Measurements from ENCODE around the gene PTER.

PTER gene, protein sequence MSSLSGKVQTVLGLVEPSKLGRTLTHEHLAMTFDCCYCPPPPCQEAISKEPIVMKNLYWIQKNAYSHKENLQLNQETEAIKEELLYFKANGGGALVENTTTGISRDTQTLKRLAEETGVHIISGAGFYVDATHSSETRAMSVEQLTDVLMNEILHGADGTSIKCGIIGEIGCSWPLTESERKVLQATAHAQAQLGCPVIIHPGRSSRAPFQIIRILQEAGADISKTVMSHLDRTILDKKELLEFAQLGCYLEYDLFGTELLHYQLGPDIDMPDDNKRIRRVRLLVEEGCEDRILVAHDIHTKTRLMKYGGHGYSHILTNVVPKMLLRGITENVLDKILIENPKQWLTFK

DNA sequence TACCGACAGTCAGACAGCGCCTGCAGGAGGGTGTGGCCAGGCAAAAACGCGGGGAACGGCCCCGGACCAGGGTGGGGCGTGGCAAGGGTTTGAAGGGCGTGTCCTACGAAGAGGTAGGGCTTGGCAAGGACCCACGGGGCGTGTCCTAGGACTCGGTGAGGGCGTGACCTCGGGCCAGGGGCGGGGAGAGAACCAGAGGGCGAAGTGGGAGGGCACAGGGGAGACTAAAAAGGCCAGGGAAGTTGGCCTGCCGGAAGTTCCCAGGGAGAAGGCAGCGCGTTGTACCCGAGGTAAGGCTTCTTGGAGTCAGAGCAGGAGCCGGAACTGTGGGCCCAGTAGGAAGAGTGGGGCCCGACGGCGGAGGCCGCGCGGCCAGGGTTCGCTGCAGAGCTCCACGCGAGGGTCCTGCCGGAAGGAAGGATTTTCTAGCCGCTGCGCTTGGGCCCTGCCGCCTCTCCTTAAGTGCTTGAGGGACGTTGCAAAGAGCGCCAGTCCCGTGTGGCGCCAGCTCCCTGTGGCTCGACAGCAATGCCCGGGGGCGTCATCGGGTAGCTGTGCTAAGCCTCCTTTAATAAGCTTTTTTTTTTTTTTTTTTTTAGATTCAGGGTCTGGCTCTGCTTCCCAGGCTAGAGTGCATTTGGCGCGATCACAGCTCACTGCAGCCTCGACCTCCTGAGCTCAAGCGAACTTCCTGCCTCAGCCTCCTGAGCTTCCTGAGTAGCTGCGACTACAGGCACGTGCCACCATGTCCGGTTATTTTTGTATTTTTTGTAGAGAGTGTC is at the start of gene PTER:
Gene PTER (plus strand): TSS at position 253 of the 782 bp plus-strand sequence. CDS start 47,375 bp downstream, outside the sequence.
- Mint-ChIP-seq H3K9me3 (no peaks in the 10 kb centered on the region), H3K4me3 (peak within 1 kb of the TSS; percentile 91), H3K4me1 (peaks cover 48% of the 10 kb centered on the region), H3K36me3 (ENCODE audit: low read depth) (peaks cover 35% of the 10 kb centered on the region), H3K27ac (peak within 1 kb of the TSS; percentile 91), H3K27me3 (no peaks in the 10 kb centered on the region)
- ATAC-seq, result peak; percentile 97
- peak; percentile 99 for DNase-seq

DNA sequence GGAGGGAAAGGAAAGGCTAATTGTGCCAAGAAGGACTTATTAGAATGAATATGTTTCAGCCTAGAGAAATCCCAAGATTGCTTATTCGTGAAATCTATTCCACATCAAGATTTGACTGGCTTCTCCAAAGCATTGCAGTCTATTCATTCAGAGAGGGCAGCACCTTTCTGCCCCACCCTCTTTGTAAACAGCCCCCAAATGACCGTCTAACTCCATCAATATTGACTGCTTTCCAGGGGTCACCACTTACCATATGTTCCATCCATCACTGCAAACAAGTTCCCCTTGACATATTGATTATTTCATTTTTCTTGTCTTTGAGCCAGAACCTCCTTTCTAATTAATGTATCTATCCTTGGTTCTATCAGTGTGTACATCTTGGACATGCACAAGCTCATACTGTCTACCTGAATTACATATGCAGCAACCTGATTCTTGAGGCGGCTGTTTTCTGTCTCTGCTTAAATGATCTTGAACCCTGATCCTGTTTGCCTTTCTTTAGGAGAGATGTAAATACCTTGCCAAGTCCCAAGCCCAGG is 44.2 kb upstream of the PTER start:
- Mint-ChIP-seq H3K36me3 (ENCODE audit: low read depth) (no peaks in the 10 kb centered on the region), H3K27me3 (peaks cover 4% of the 10 kb centered on the region), H3K4me3 (no peak overlapping the region), H3K4me1 (no peaks in the 10 kb centered on the region), H3K27ac (no peak overlapping the region), H3K9me3 (no peaks in the 10 kb centered on the region)
- ATAC-seq (no peak), DNase-seq (no peak)

DNA sequence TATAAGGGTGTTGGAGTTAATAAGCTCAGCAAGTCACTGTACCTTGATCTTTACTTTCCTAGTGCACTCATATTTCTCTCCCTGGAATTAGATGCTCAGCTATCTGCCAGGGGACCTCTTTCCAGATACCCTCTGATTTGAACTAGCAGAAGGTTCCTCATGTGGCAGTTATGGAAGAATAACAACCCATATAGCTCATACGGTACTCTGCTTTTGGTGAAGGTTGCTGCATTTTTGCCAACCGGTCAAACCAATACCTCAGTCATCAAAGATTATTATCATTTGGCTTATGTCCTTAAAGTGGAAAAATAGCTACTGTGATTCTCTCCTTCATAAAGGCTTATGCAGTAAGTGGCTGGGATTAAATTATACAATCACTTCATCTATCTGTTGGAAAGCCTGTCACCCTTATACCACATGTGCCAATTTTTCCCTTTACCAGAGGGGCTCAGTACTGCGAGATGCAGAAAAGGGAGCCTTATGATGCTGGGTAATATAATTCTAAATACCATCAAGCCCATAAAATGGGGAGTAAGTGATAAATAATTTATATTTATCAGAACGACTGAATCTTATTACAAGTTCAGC is 43.4 kb upstream of the PTER start:
- H3K4me3 Mint-ChIP-seq, result no peak overlapping the region
- ATAC-seq (no peak), DNase-seq (no peak)
- H3K27me3 Mint-ChIP-seq, result peaks cover 4% of the 10 kb centered on the region
- no peaks in the 10 kb centered on the region for H3K36me3 Mint-ChIP-seq (ENCODE audit: low read depth)
- no peak overlapping the region for H3K27ac Mint-ChIP-seq
- H3K4me1 Mint-ChIP-seq, result no peaks in the 10 kb centered on the region
- no peaks in the 10 kb centered on the region for H3K9me3 Mint-ChIP-seq

DNA sequence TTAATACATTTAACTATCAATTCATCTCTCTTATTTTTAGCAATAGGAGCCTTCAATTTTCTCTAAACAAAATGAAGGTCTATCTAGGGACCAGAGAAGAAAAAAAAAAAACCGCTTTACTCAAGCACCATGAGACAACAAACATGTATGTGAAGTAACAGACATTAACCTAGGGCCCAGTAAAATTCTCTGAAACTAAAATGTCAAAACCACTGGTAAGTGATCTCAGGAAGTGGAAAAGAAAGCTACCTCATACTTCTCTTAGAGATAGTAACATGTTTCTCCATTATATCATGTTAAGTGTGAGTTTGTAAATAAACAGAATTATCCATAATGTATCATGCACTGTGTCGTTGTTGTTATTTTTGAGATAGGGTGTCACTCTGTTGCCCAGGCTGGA is 35.4 kb upstream of the PTER start:
- Mint-ChIP-seq H3K36me3 (ENCODE audit: low read depth) (no peaks in the 10 kb centered on the region), H3K4me1 (peaks cover 5% of the 10 kb centered on the region), H3K9me3 (no peaks in the 10 kb centered on the region), H3K27ac (no peak overlapping the region), H3K4me3 (no peak overlapping the region), H3K27me3 (no peaks in the 10 kb centered on the region)
- DNase-seq (no peak), ATAC-seq (no peak)

DNA sequence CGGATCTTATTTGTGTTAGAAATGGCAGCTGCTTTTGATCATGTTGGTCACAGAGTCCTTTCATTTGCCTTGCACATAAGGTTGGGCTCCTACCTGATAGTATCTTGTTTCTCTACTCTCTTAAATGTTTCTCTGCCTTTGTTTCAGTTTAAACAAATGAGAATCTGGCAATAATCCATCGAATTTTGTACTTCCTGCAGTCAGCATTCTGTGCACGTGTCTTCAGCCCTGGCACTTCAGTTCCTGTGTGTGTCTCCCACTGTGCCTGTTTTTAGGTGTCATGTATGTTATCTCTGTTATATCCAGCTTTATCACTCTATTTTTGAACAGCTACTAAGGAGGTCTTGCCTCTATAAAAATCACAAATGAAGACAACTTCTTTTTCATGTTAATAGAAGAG is 28.4 kb upstream of the PTER start:
- no peaks in the 10 kb centered on the region for H3K36me3 Mint-ChIP-seq (ENCODE audit: low read depth)
- H3K4me3 Mint-ChIP-seq, result no peak overlapping the region
- H3K27ac Mint-ChIP-seq, result no peak overlapping the region
- ATAC-seq (no peak), DNase-seq (no peak)
- H3K4me1 Mint-ChIP-seq, result peaks cover 4% of the 10 kb centered on the region
- H3K27me3 Mint-ChIP-seq, result peaks cover 11% of the 10 kb centered on the region
- H3K9me3 Mint-ChIP-seq, result no peaks in the 10 kb centered on the region

DNA sequence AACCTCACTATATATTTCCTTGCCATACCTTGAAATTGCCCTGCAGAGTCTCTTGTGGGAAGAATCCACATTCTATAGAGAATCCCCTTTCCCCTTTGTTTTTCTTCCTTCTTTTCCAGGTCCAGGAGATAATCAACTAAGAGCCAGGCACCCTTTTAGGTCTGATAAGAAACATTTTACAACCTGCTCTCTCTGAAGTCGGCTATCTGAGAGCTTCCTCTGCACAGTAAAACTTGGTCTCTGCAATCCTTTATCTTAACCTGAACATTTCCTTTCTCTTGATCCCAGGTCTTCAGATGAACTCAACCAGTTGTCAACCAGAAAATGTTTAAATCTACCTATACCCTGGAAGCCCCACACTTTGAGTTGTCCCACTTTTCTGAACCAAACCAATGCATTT is 19.5 kb upstream of the PTER start:
- Mint-ChIP-seq H3K9me3 (no peaks in the 10 kb centered on the region), H3K4me1 (no peaks in the 10 kb centered on the region), H3K27ac (no peak overlapping the region), H3K36me3 (ENCODE audit: low read depth) (no peaks in the 10 kb centered on the region), H3K27me3 (peaks cover 9% of the 10 kb centered on the region), H3K4me3 (no peak overlapping the region)
- DNase-seq, result no peak
- no peak for ATAC-seq

DNA sequence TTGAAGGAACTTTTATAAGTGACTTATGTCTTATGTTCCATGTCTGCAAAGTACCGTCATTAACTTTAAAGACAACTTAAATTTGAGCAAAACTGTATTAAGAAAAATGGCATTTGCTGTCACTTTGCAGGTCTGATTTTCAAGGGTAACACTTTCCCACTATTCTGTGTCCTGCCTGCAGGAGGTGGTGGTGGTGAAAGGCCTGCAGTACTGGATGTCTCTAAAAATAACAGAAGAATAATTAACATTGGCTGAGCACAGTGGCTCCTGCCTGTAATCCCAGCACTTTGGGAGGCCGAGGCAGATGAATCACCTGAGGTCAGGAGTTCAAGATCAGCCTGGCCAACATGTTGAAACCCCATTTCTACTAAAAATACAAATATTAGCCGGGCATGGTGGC is 13.2 kb upstream of the PTER start:
- peaks cover 9% of the 10 kb centered on the region for H3K27me3 Mint-ChIP-seq
- DNase-seq (no peak), ATAC-seq (no peak)
- no peaks in the 10 kb centered on the region for H3K36me3 Mint-ChIP-seq (ENCODE audit: low read depth)
- H3K27ac Mint-ChIP-seq, result no peak overlapping the region
- H3K9me3 Mint-ChIP-seq, result peaks cover 4% of the 10 kb centered on the region
- H3K4me1 Mint-ChIP-seq, result no peaks in the 10 kb centered on the region
- no peak overlapping the region for H3K4me3 Mint-ChIP-seq

DNA sequence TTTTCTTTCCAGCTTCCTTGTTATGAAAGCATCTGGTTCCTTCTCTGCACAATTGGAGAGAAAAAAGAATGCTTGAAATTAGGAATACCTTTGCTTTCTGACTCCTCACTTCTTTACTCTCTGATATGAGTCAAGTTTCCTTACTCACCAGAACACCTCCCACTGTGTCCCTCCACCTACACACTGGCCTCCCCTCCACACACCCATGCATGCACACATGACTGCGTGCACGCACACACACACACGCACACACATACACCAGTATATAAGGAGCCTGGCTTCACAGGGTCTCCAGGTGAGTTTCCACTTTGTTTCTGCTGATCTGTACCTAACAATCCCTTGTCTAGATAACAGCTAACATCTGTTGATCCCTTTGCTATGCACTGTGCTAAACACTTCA is 11.4 kb upstream of the PTER start:
- no peaks in the 10 kb centered on the region for H3K36me3 Mint-ChIP-seq (ENCODE audit: low read depth)
- no peak overlapping the region for H3K27ac Mint-ChIP-seq
- H3K27me3 Mint-ChIP-seq, result peaks cover 6% of the 10 kb centered on the region
- ATAC-seq (no peak), DNase-seq (no peak)
- H3K4me3 Mint-ChIP-seq, result no peak overlapping the region
- H3K4me1 Mint-ChIP-seq, result no peaks in the 10 kb centered on the region
- H3K9me3 Mint-ChIP-seq, result peaks cover 4% of the 10 kb centered on the region

DNA sequence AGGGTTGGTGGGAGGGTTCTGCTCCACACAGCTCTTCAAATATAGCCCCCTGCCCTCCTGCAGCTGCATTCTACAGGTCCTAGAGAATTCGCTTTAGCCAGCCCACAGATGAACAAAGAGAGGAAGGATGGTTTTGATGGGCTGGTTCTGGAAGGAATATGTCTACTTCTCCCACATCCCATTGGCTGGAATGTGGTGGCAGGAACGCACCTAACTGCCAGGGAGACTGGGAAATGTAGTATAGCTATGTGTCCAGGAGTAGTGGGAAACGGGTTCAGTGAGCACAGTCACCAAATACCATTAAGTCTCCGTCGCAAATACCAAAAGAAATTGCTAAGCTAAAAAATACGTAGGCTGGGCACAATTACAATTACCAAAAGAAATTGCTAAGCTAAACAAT is 7.3 kb upstream of the PTER start:
- no peak overlapping the region for H3K27ac Mint-ChIP-seq
- H3K9me3 Mint-ChIP-seq, result peaks cover 4% of the 10 kb centered on the region
- H3K4me3 Mint-ChIP-seq, result no peak overlapping the region
- H3K36me3 Mint-ChIP-seq (ENCODE audit: low read depth), result no peaks in the 10 kb centered on the region
- DNase-seq (no peak), ATAC-seq (no peak)
- no peaks in the 10 kb centered on the region for H3K4me1 Mint-ChIP-seq
- H3K27me3 Mint-ChIP-seq, result no peaks in the 10 kb centered on the region

DNA sequence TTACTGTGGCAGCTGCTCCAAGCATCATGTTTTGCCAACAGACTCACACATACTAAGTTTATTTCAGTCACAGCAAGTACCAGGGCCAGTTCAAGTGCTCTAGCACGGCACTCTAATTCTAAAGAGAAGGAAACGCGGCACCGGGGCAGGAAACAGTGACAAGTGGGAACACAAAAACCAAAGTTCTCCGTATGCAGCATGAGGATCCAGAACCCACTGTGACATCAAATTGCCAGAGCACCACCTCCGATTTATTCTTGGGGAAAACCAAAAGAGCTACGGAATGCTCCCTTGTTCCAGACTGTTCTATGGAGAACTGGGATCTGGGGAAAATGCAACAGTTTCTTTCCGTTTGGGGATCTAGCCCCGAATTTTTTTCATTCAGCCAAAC is 448 bp upstream of the PTER start:
- Mint-ChIP-seq H3K27me3 (no peaks in the 10 kb centered on the region), H3K9me3 (no peaks in the 10 kb centered on the region), H3K4me3 (peak overlapping the region; percentile 91), H3K36me3 (ENCODE audit: low read depth) (peaks cover 31% of the 10 kb centered on the region), H3K27ac (peak overlapping the region; percentile 91), H3K4me1 (peaks cover 43% of the 10 kb centered on the region)
- DNase-seq (peak; percentile 17), ATAC-seq (peak; percentile 2)

DNA sequence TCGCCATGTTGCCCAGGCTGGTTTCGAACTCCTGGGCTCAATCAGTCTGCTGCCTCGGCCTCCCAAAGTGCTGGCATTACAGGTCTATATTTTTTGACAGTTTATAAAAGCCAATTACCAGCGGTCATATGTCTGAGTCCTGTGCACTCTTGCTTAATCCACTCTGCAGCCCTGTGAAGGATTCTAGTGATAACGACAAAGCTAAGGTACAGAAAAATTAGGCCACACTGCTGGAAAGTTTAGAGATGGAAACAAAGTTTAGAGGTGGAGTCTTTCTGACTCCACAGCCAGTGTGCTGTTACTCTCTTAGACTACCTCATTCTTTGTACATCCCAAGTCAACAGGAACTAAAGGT is 707 bp downstream of the PTER start:
- peak overlapping the region; percentile 91 for H3K27ac Mint-ChIP-seq
- peaks cover 35% of the 10 kb centered on the region for H3K36me3 Mint-ChIP-seq (ENCODE audit: low read depth)
- no peak for ATAC-seq
- no peaks in the 10 kb centered on the region for H3K27me3 Mint-ChIP-seq
- peak overlapping the region; percentile 91 for H3K4me3 Mint-ChIP-seq
- no peaks in the 10 kb centered on the region for H3K9me3 Mint-ChIP-seq
- no peak for DNase-seq
- H3K4me1 Mint-ChIP-seq, result peaks cover 51% of the 10 kb centered on the region

DNA sequence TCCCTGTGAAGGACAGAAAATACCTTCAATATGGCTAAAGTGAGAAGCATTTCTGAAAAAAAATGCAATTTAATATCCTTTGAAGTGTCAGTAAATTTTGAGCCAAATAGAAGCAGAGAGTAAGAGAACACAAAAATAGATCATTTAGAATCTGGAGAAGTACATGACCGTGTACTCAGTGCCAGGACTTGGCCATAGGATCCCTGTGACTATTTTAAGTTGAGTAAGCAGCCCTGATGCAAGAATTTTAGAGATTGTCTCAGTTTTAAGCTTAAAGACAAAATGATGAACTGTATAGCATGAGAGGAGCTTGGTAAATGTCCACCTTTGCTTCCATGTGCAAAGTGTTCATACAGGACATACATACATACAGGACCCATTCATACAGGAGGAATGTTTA is 2.5 kb downstream of the PTER start:
- H3K27me3 Mint-ChIP-seq, result no peaks in the 10 kb centered on the region
- ATAC-seq, result no peak
- H3K9me3 Mint-ChIP-seq, result no peaks in the 10 kb centered on the region
- DNase-seq, result no peak
- peak overlapping the region; percentile 71 for H3K27ac Mint-ChIP-seq
- peaks cover 44% of the 10 kb centered on the region for H3K36me3 Mint-ChIP-seq (ENCODE audit: low read depth)
- H3K4me1 Mint-ChIP-seq, result peaks cover 53% of the 10 kb centered on the region
- peak overlapping the region; percentile 80 for H3K4me3 Mint-ChIP-seq

DNA sequence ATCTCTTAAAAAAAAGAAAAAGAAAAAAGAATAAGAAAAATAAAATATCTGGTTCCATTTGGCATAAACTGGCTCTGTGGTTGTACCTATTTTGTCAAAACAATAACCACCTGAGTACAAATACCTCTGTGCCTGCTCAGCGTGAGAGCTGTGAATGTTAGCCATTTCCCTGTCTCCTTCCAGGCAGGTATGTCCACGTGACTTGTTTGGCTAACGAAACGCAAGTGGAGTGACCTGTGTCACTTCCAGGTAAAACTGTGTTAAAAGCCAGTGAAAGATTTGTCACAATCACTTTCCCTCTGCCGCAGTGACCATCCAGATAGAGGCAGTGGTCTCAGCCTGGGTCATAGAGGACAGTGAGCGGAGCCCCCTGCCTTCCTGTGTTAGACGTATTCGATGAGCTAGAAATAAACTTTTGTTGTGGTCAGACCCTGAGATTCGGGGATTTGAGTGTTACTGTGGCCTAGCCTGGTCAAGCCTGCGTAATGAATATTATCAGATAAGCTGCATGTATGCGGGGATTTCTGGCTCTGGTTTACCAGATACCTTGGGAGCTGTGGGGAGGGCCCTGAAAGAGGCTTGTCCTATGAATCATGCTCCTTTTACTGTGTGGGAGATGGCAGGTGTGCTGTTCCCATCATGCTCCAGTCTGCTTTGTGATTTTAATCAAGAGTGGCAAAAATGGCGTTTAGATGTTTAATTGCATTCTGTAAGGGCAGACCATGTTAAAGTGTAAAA is 3.8 kb downstream of the PTER start:
- ATAC-seq (no peak), DNase-seq (peak; percentile 21)
- Mint-ChIP-seq H3K4me3 (peak overlapping the region; percentile 64), H3K27ac (no peak overlapping the region), H3K36me3 (ENCODE audit: low read depth) (peaks cover 52% of the 10 kb centered on the region), H3K4me1 (peaks cover 53% of the 10 kb centered on the region), H3K27me3 (no peaks in the 10 kb centered on the region), H3K9me3 (no peaks in the 10 kb centered on the region)

DNA sequence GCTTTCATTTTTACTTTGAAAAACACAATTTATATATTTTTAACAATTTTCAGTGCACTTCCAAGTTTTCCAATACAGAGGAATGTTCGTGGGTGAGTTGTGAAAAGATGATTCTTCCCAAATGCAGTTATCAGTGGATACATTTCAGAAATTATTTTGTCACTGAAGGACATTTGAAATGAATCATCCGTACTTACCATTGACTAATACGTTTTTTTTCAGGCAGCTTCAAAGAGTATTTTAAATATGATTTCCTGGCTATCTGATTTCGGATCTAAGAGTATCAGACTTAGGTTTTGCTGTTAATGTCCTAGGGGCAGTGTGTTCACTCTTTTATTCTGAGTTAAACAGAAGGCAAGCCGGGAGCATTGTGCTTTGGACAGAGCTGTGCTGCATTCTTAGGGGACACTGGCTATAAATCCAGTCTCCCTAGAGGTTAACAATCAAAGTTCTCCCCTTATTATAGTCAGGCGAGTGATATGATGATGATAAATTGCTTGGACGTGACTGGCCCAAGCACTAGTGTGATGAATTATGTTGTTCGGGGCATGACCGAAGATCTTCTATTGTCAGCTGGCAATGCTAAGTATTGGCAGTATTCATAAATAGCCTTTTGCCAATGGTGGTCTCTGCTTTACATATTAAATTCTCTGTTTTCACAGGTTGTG is 4.5 kb downstream of the PTER start:
- Mint-ChIP-seq H3K9me3 (no peaks in the 10 kb centered on the region), H3K4me3 (peak overlapping the region; percentile 64), H3K4me1 (peaks cover 49% of the 10 kb centered on the region), H3K27me3 (no peaks in the 10 kb centered on the region), H3K36me3 (ENCODE audit: low read depth) (peaks cover 55% of the 10 kb centered on the region), H3K27ac (no peak overlapping the region)
- DNase-seq, result no peak
- ATAC-seq, result no peak
